ENCODE data around the gene CC2D1B. TPM values are rescaled to one million over a fixed set of nuclear protein-coding genes. Genes with fewer than 3 reads are reported as not detected.

Gene CC2D1B, protein sequence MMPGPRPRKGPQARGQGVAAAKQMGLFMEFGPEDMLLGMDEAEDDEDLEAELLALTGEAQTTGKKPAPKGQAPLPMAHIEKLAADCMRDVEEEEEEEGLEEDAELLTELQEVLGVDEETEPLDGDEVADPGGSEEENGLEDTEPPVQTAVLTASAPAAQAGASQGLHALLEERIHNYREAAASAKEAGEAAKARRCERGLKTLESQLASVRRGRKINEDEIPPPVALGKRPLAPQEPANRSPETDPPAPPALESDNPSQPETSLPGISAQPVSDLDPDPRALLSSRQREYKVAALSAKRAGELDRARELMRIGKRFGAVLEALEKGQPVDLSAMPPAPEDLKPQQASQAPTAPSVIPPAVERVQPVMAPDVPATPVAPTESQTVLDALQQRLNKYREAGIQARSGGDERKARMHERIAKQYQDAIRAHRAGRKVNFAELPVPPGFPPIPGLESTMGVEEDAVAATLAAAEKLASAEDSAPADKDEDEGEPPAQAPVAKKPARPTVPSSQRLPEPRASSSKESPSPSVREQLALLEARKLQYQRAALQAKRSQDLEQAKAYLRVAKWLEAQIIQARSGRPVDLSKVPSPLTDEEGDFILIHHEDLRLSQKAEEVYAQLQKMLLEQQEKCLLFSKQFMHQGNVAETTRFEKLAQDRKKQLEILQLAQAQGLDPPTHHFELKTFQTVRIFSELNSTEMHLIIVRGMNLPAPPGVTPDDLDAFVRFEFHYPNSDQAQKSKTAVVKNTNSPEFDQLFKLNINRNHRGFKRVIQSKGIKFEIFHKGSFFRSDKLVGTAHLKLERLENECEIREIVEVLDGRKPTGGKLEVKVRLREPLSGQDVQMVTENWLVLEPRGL
- 16.6 to 19.1 TPM (median 16.9 TPM) in 5 replicates for total RNA-seq (2022; extraction: Qiagen RNA extraction; ENCODE audit: low read depth)

DNA sequence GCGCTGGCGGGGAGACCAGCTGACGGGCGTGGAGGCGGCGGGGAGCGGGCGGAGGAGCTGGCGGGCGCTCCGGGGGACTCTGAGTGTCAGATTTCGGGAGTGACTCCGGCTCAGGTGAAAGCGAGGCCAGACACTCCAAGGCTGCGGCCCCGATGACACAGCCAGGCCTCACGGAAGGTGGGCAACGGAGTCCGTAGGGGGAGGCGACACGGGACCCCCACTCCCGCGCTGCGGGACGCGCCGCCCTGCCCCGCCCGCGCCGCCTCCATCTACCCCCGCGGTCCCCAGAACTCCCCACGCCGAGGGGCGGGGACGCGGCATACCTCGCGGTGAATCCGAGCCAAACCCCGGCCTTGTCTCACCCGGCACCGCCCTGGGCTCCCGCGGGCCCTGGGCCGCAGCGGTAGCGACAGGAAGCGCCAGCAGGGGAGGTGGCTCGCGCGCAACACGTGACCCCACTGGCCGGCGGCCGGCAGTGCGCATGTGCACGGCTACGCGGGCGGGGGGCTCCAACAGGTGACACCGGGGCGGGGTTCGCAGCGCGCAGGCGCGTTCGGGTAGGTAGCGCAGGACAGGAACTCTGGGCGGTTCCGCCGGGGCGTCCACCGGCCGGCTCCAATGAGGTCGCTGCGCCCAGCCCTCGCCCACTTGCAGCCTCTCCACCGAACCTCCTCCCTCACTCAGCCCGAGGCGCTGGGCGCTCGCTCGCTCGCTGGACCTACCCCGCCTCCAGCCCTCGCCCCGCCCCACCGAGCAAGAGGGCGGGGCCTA lies at the start of gene CC2D1B:
CC2D1B (minus strand) TSS at position 460 of the 771 bp plus-strand sequence. CDS start 1,585 bp downstream, outside the sequence.

DNA sequence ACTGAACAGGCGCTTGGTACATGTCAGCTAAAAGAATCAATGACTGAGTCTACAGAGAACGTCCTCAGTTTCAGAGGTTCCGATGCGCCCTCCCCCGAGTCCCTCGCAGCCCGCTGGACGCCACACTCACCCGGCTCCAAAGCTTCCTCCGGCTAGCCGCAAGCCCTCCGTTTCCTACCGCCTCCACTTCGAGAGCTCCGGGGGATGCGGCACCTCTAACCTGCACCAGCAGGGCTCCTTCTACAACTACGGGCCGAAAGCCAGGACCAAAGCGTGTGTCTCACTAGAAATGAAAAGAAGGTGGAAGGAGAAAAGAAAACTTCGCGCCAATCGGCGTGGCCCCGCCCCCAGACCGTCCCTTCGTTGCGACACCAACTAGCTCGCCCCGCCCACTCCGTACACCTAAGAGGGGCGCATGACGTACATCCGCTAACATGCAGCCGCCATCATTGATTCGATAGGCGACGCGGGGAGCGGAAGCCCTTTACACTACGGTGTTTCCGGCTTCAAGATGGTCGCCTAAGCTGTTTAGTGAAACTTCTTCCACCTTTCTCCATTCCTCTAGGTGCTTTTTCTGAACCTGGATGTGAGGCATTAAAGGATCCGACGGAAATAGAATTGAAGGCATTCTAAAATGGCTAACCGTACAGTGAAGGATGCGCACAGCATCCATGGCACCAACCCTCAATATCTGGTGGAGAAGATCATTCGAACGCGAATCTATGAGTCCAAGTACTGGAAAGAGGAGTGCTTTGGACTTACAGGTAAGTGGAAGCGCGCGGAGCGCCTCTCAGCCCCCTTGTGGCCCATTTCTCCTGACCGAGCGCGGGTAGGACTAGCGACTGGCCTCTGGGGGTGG lies 38.3 kb upstream of the CC2D1B start, which contains the start of the genes ORC1 and PRPF38A:
ORC1 (minus strand) TSS at position 308 of the 859 bp plus-strand sequence. CDS start 2,200 bp downstream, outside the sequence.
PRPF38A (plus strand) TSS at position 487 of the 859 bp plus-strand sequence; CDS start at position 635, 148 bp downstream.

Other genes starting within 250 kb of the CC2D1B start
- gene ZFYVE9, start 224.1 kb downstream of the CC2D1B start, total RNA-seq (2022; extraction: Qiagen RNA extraction; ENCODE audit: low read depth), result 6.9 to 10.4 TPM (median 7.8 TPM) in 5 replicates
- 18.0 to 21.4 TPM (median 19.0 TPM) in 5 replicates for gene ORC1, start 38.2 kb upstream of the CC2D1B start, total RNA-seq (2022; extraction: Qiagen RNA extraction; ENCODE audit: low read depth)
- gene PRPF38A, start 38.4 kb upstream of the CC2D1B start, total RNA-seq (2022; extraction: Qiagen RNA extraction; ENCODE audit: low read depth), result 14.0 to 21.0 TPM (median 19.7 TPM) in 5 replicates
- 15.8 to 26.3 TPM (median 16.9 TPM) in 5 replicates for gene TUT4, start 186.9 kb upstream of the CC2D1B start, total RNA-seq (2022; extraction: Qiagen RNA extraction; ENCODE audit: low read depth)
- gene GPX7, start 236.2 kb upstream of the CC2D1B start, total RNA-seq (2022; extraction: Qiagen RNA extraction; ENCODE audit: low read depth), result not detected in 5 replicates

Data from A549 treated with CpdA at 1 μM for 4 hours (cell line).